Calu3 (cell line): ENCODE data around the gene CUL9. TPM values are rescaled to one million over a fixed set of nuclear protein-coding genes. Genes with fewer than 3 reads are reported as not detected.

Experiments
- BruUV-seq: library from RNA; stranded (reverse); fragments of 400-500 nt; replicated peaks from 2 replicates; lab custom pipeline; 2021; lab: Mats Ljungman, UMichigan
- CTCF ChIA-PET: fragments of 300-600 bp; sonication (Branson Sonifier 250); formaldehyde crosslinking; loops from one replicate; lab custom pipeline; 2022; ENCODE audit warnings: antibody characterized with exemption; lab: Charles Lee
- DNase-seq: peaks from one replicate; pipeline ENCODE4 v3.0.0; 2022
- H3K27ac Mint-ChIP-seq: one replicate; pipeline ENCODE4 v1.8.0; 2022; ENCODE audit warnings: mixed read lengths; ENCODE audit not compliant: unreplicated experiment
- H3K27me3 Mint-ChIP-seq: one replicate; pipeline ENCODE4 v1.8.0; 2022; ENCODE audit warnings: mixed read lengths; ENCODE audit not compliant: unreplicated experiment
- H3K36me3 Mint-ChIP-seq: one replicate; pipeline ENCODE4 v1.8.0; 2022; ENCODE audit warnings: mild to moderate bottlenecking, moderate library complexity, mixed read lengths; ENCODE audit not compliant: insufficient read depth, unreplicated experiment
- H3K4me1 Mint-ChIP-seq: one replicate; pipeline ENCODE4 v1.8.0; 2022; ENCODE audit warnings: mild to moderate bottlenecking, low read depth, mixed read lengths; ENCODE audit not compliant: unreplicated experiment
- H3K4me3 Mint-ChIP-seq: one replicate; pipeline ENCODE4 v1.8.0; 2022; ENCODE audit warnings: mild to moderate bottlenecking, low read depth, moderate library complexity, mixed read lengths; ENCODE audit not compliant: unreplicated experiment
- H3K9me3 Mint-ChIP-seq: one replicate; pipeline ENCODE4 v1.8.0; 2022; ENCODE audit warnings: low read depth, mixed read lengths; ENCODE audit not compliant: unreplicated experiment
- CTCF ChIP-seq: fragments of 200-600 bp; IDR thresholded peaks from one replicate; pipeline ENCODE4 v1.8.0; 2022; ENCODE audit warnings: antibody characterized with exemption; ENCODE audit not compliant: unreplicated experiment
- intact Hi-C: fragments of 100-400 bp; cut with micrococcal nuclease; formaldehyde crosslinking; loops from one replicate; pipeline ENCODE4 v1.10.0; 2022; ENCODE audit not compliant: unreplicated experiment
- total RNA-seq: library from RNA; stranded (reverse); gene quantifications from 2 replicates; pipeline ENCODE4 v1.2.3, GENCODE V29; 2022

The CUL9 gene
- total RNA-seq, 1 experiment from 2014 or later = 73.1 TPM

- H3K4me1 Mint-ChIP-seq = no peaks in the 10 kb centered on the region
- BruUV-seq = no TSS peak
- H3K4me3 Mint-ChIP-seq = no peak overlapping the region
- CTCF ChIA-PET = interaction anchor here (0.6 to 0.9 kb wide), 2 partner anchors 12 to 23 kb away, joined by 3 read pairs; partner anchors contain the start of gene DNPH1
- intact Hi-C loops = no loop called here
- DNase-seq = no peak
- H3K36me3 Mint-ChIP-seq = no peaks in the 10 kb centered on the region
- H3K9me3 Mint-ChIP-seq = no peaks in the 10 kb centered on the region
- no peaks in the 10 kb centered on the region for H3K27me3 Mint-ChIP-seq
- H3K27ac Mint-ChIP-seq = no peak overlapping the region
- TF ChIP-seq CTCF = no peak
Measured at GRCh38 chr6:43240950-43241349, 59.0 kb downstream of the CUL9 start.

- CTCF ChIA-PET = no interaction called here
- Mint-ChIP-seq H3K4me3 (no peak overlapping the region), H3K4me1 (no peaks in the 10 kb centered on the region), H3K27me3 (no peaks in the 10 kb centered on the region), H3K27ac (no peak overlapping the region), H3K36me3 (peaks cover 2% of the 10 kb centered on the region), H3K9me3 (no peaks in the 10 kb centered on the region)
- no peak for DNase-seq
- TF ChIP-seq CTCF = no peak
- intact Hi-C loops = no loop called here
- BruUV-seq = no TSS peak
Measured at GRCh38 chr6:43241446-43241845, 59.5 kb downstream of the CUL9 start.

- DNase-seq = no peak
- Mint-ChIP-seq H3K4me1 (no peaks in the 10 kb centered on the region), H3K9me3 (no peaks in the 10 kb centered on the region), H3K27ac (no peak within 1 kb of the TSS), H3K4me3 (no peak within 1 kb of the TSS), H3K27me3 (peaks cover 8% of the 10 kb centered on the region), H3K36me3 (peaks cover 17% of the 10 kb centered on the region)
- TF ChIP-seq CTCF = no peak
- intact Hi-C loops = no loop called here
- no TSS peak for BruUV-seq
- CTCF ChIA-PET = no interaction called here
Measured at GRCh38 chr6:43242908-43243663, 61.1 kb downstream of the CUL9 start, which contains the start of gene TTBK1. TTBK1 (plus strand) TSS chr6:43243481; CDS start chr6:43246661, 3,180 bp downstream.

- CTCF ChIA-PET = interaction anchor here (0.6 kb wide), 1 partner anchor 184 kb away, joined by 3 read pairs; the partner anchor contains the start of gene ABCC10
- BruUV-seq = no TSS peak
- Mint-ChIP-seq H3K9me3 (no peaks in the 10 kb centered on the region), H3K36me3 (peaks cover 17% of the 10 kb centered on the region), H3K27ac (no peak overlapping the region), H3K4me3 (no peak overlapping the region), H3K27me3 (peaks cover 11% of the 10 kb centered on the region), H3K4me1 (no peaks in the 10 kb centered on the region)
- TF ChIP-seq CTCF = no peak
- no peak for DNase-seq
- intact Hi-C loops = no loop called here
Measured at GRCh38 chr6:43243664-43244321, 61.8 kb downstream of the CUL9 start.
